ENCODE data around the gene OCA2.

OCA2 gene

GRCh38 chr15:28075573-28075972 lies 23.5 kb downstream of the OCA2 start:
- Histone ChIP-seq H3K36me3 (ENCODE audit: control insufficient read depth in 2 of 2, insufficient read depth in 2 of 2, low read length in 2 of 2) (no peaks in the 10 kb centered on the region), H3K9ac (ENCODE audit: low read length in 2 of 2) (no peak overlapping the region), H3K9me3 (ENCODE audit: control insufficient read depth in 2 of 2, low read length in 2 of 2) (peaks cover 0 to 2% of the 10 kb centered on the region in 2 donors), H3K4me3 (ENCODE audit: low read length in 2 of 2) (no peak overlapping the region), H3K27ac (ENCODE audit: low read length) (no peak overlapping the region), H3K4me1 (ENCODE audit: control insufficient read depth, insufficient read depth, low read length) (no peaks in the 10 kb centered on the region), H3K27me3 (ENCODE audit: control insufficient read depth in 1 of 2, insufficient read depth in 2 of 2, low read length in 2 of 2) (peaks cover 0 to 2% of the 10 kb centered on the region in 2 donors)

DNA sequence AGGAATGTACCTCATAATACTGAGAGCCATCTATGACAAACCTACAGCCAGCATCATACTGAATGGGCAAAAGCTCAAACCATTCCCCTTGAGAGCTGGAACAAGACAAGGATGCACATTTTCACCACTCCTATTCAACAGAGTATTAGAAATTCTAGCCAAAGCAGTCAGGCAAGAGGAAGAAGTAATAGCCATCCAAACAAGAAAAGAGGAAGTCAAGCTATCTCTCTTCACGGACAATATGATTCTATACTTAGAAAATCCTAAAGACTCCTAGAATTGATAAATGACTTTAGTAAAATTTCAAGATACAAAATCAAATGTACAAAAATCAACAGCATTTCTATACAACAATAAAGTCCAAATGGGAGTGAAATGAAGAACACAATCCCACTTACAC lies 30.2 kb downstream of the OCA2 start:
- H3K27ac ChIP-seq (ENCODE audit: low read length): no peak overlapping the region
- H3K4me1 ChIP-seq (ENCODE audit: control insufficient read depth, insufficient read depth, low read length): no peaks in the 10 kb centered on the region
- H3K9me3 ChIP-seq (ENCODE audit: control insufficient read depth in 2 of 2, low read length in 2 of 2): peaks cover 0 to under 1% of the 10 kb centered on the region in 2 donors
- no peaks in the 10 kb centered on the region for H3K36me3 ChIP-seq (ENCODE audit: control insufficient read depth in 2 of 2, insufficient read depth in 2 of 2, low read length in 2 of 2)
- H3K4me3 ChIP-seq (ENCODE audit: low read length in 2 of 2): no peak overlapping the region
- H3K9ac ChIP-seq (ENCODE audit: low read length in 2 of 2): no peak overlapping the region
- no peaks in the 10 kb centered on the region for H3K27me3 ChIP-seq (ENCODE audit: control insufficient read depth in 1 of 2, insufficient read depth in 2 of 2, low read length in 2 of 2)

GRCh38 chr15:28066231-28066630 lies 32.9 kb downstream of the OCA2 start:
- H3K36me3 ChIP-seq (ENCODE audit: control insufficient read depth in 2 of 2, insufficient read depth in 2 of 2, low read length in 2 of 2): no peaks in the 10 kb centered on the region
- H3K27ac ChIP-seq (ENCODE audit: low read length): no peak overlapping the region
- no peak overlapping the region for H3K4me3 ChIP-seq (ENCODE audit: low read length in 2 of 2)
- no peaks in the 10 kb centered on the region for H3K27me3 ChIP-seq (ENCODE audit: control insufficient read depth in 1 of 2, insufficient read depth in 2 of 2, low read length in 2 of 2)
- H3K4me1 ChIP-seq (ENCODE audit: control insufficient read depth, insufficient read depth, low read length): no peaks in the 10 kb centered on the region
- H3K9ac ChIP-seq (ENCODE audit: low read length in 2 of 2): no peak overlapping the region
- peaks cover 0 to 5% of the 10 kb centered on the region in 2 donors for H3K9me3 ChIP-seq (ENCODE audit: control insufficient read depth in 2 of 2, low read length in 2 of 2)

- Histone ChIP-seq H3K4me1 (ENCODE audit: control insufficient read depth, insufficient read depth, low read length) (no peaks in the 10 kb centered on the region), H3K9ac (ENCODE audit: low read length in 2 of 2) (no peak overlapping the region), H3K9me3 (ENCODE audit: control insufficient read depth in 2 of 2, low read length in 2 of 2) (peaks cover 3 to 5% of the 10 kb centered on the region in 2 donors), H3K36me3 (ENCODE audit: control insufficient read depth in 2 of 2, insufficient read depth in 2 of 2, low read length in 2 of 2) (no peaks in the 10 kb centered on the region), H3K27ac (ENCODE audit: low read length) (no peak overlapping the region), H3K27me3 (ENCODE audit: control insufficient read depth in 1 of 2, insufficient read depth in 2 of 2, low read length in 2 of 2) (no peaks in the 10 kb centered on the region), H3K4me3 (ENCODE audit: low read length in 2 of 2) (no peak overlapping the region)
These were observed 39.1 kb downstream of the OCA2 start for GRCh38 chr15:28060005-28060404.

DNA sequence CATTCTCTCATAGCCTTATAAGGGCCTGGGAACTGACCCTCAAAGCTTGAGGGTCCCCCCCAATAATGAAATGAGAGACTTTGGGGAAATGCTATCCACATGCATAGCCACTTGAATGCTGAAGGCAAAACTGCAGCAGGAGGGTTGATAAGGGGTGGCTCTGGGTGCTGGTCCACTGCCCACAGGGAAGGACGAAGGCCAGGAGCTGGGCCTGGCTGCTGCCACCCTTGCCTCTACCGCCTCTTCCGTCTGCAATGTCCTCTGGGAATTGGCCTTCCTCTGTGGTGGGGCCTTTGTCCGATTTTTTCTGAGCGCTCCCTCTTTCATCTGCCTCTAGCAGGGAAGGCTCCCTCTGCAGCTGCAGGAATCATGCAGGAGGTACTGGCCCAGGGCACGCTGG lies 41.0 kb downstream of the OCA2 start:
- peaks cover 0 to 3% of the 10 kb centered on the region in 2 donors for H3K9me3 ChIP-seq (ENCODE audit: control insufficient read depth in 2 of 2, low read length in 2 of 2)
- no peaks in the 10 kb centered on the region for H3K36me3 ChIP-seq (ENCODE audit: control insufficient read depth in 2 of 2, insufficient read depth in 2 of 2, low read length in 2 of 2)
- no peaks in the 10 kb centered on the region for H3K4me1 ChIP-seq (ENCODE audit: control insufficient read depth, insufficient read depth, low read length)
- H3K27me3 ChIP-seq (ENCODE audit: control insufficient read depth in 1 of 2, insufficient read depth in 2 of 2, low read length in 2 of 2): no peaks in the 10 kb centered on the region
- H3K4me3 ChIP-seq (ENCODE audit: low read length in 2 of 2): no peak overlapping the region
- no peak overlapping the region for H3K27ac ChIP-seq (ENCODE audit: low read length)
- no peak overlapping the region for H3K9ac ChIP-seq (ENCODE audit: low read length in 2 of 2)

GRCh38 chr15:28051955-28052633 lies 47.0 kb downstream of the OCA2 start:
- H3K9me3 ChIP-seq (ENCODE audit: control insufficient read depth in 2 of 2, low read length in 2 of 2): peaks cover 0 to 3% of the 10 kb centered on the region in 2 donors
- H3K36me3 ChIP-seq (ENCODE audit: control insufficient read depth in 2 of 2, insufficient read depth in 2 of 2, low read length in 2 of 2): no peaks in the 10 kb centered on the region
- H3K27ac ChIP-seq (ENCODE audit: low read length): no peak overlapping the region
- no peak overlapping the region for H3K4me3 ChIP-seq (ENCODE audit: low read length in 2 of 2)
- H3K27me3 ChIP-seq (ENCODE audit: control insufficient read depth in 1 of 2, insufficient read depth in 2 of 2, low read length in 2 of 2): no peaks in the 10 kb centered on the region
- H3K9ac ChIP-seq (ENCODE audit: low read length in 2 of 2): no peak overlapping the region
- H3K4me1 ChIP-seq (ENCODE audit: control insufficient read depth, insufficient read depth, low read length): no peaks in the 10 kb centered on the region

DNA sequence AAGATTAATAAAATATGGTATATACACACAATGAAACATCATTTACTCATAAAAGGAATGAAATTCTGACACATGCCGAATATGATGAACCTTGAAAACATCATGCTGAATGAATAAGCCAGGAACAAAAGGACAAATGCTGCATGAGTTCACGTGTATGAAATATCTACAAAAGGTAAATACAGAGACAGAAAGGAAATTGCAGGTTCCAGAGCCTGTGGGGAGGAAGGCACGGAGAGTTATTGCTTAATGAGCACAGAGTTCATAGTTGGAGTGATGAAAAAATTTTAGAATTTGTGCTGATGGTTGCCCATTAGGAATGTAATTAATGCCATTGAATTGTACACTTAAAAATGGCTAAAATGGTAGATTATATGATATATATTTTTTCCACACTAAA lies 49.5 kb downstream of the OCA2 start:
- Histone ChIP-seq H3K36me3 (ENCODE audit: control insufficient read depth in 2 of 2, insufficient read depth in 2 of 2, low read length in 2 of 2) (no peaks in the 10 kb centered on the region), H3K9ac (ENCODE audit: low read length in 2 of 2) (no peak overlapping the region), H3K4me1 (ENCODE audit: control insufficient read depth, insufficient read depth, low read length) (no peaks in the 10 kb centered on the region), H3K4me3 (ENCODE audit: low read length in 2 of 2) (no peak overlapping the region), H3K9me3 (ENCODE audit: control insufficient read depth in 2 of 2, low read length in 2 of 2) (peaks cover 0 to 3% of the 10 kb centered on the region in 2 donors), H3K27me3 (ENCODE audit: control insufficient read depth in 1 of 2, insufficient read depth in 2 of 2, low read length in 2 of 2) (peaks cover 0 to 4% of the 10 kb centered on the region in 2 donors), H3K27ac (ENCODE audit: low read length) (no peak overlapping the region)

- Histone ChIP-seq H3K9me3 (ENCODE audit: control insufficient read depth in 2 of 2, low read length in 2 of 2) (peaks cover 0 to 3% of the 10 kb centered on the region in 2 donors), H3K27me3 (ENCODE audit: control insufficient read depth in 1 of 2, insufficient read depth in 2 of 2, low read length in 2 of 2) (peaks cover 0 to 4% of the 10 kb centered on the region in 2 donors), H3K4me1 (ENCODE audit: control insufficient read depth, insufficient read depth, low read length) (no peaks in the 10 kb centered on the region), H3K9ac (ENCODE audit: low read length in 2 of 2) (no peak overlapping the region), H3K36me3 (ENCODE audit: control insufficient read depth in 2 of 2, insufficient read depth in 2 of 2, low read length in 2 of 2) (no peaks in the 10 kb centered on the region), H3K4me3 (ENCODE audit: low read length in 2 of 2) (no peak overlapping the region), H3K27ac (ENCODE audit: low read length) (no peak overlapping the region)
These were observed 51.8 kb downstream of the OCA2 start for GRCh38 chr15:28047277-28047676.

DNA sequence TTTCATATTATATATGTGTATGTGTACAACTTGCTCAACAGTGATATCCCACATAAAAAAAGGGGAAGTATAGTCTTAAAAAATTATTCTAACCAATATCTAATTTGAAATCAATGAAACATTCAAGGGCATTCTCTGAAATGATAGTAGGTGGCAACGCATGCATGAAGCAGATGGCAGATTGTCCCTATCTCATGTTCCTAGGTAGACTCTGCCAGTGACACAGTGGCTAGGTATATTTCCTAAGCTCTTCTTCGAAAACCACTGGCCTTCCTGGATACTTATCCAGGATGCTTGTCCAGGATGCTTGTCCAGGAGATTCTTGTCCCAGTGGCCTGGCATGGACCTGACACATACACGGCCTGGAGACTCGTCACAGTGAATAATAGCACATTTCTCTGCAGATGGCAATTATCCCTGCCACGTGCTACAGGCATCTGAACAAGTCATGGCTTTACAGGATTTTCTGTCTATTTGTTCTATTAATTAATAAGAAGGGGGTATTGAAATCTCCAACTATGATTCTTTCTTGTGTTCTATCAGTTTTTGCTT lies 54.9 kb downstream of the OCA2 start:
- Histone ChIP-seq H3K9me3 (ENCODE audit: control insufficient read depth in 2 of 2, low read length in 2 of 2) (peaks cover 0 to 3% of the 10 kb centered on the region in 2 donors), H3K9ac (ENCODE audit: low read length in 2 of 2) (no peak overlapping the region), H3K27me3 (ENCODE audit: control insufficient read depth in 1 of 2, insufficient read depth in 2 of 2, low read length in 2 of 2) (peaks cover 0 to 4% of the 10 kb centered on the region in 2 donors), H3K4me1 (ENCODE audit: control insufficient read depth, insufficient read depth, low read length) (no peaks in the 10 kb centered on the region), H3K4me3 (ENCODE audit: low read length in 2 of 2) (no peak overlapping the region), H3K36me3 (ENCODE audit: control insufficient read depth in 2 of 2, insufficient read depth in 2 of 2, low read length in 2 of 2) (no peaks in the 10 kb centered on the region), H3K27ac (ENCODE audit: low read length) (no peak overlapping the region)

- H3K9me3 ChIP-seq (ENCODE audit: control insufficient read depth in 2 of 2, low read length in 2 of 2): peaks cover 0 to 3% of the 10 kb centered on the region in 2 donors
- H3K27me3 ChIP-seq (ENCODE audit: control insufficient read depth in 1 of 2, insufficient read depth in 2 of 2, low read length in 2 of 2): peaks cover 0 to 4% of the 10 kb centered on the region in 2 donors
- H3K4me3 ChIP-seq (ENCODE audit: low read length in 2 of 2): no peak overlapping the region
- no peaks in the 10 kb centered on the region for H3K36me3 ChIP-seq (ENCODE audit: control insufficient read depth in 2 of 2, insufficient read depth in 2 of 2, low read length in 2 of 2)
- H3K4me1 ChIP-seq (ENCODE audit: control insufficient read depth, insufficient read depth, low read length): no peaks in the 10 kb centered on the region
- no peak overlapping the region for H3K9ac ChIP-seq (ENCODE audit: low read length in 2 of 2)
- H3K27ac ChIP-seq (ENCODE audit: low read length): no peak overlapping the region
These were observed 55.4 kb downstream of the OCA2 start for GRCh38 chr15:28043691-28044091.

- H3K9me3 ChIP-seq (ENCODE audit: control insufficient read depth in 2 of 2, low read length in 2 of 2): no peaks in the 10 kb centered on the region
- H3K4me3 ChIP-seq (ENCODE audit: low read length in 2 of 2): no peak overlapping the region
- no peak overlapping the region for H3K27ac ChIP-seq (ENCODE audit: low read length)
- peaks cover 0 to 2% of the 10 kb centered on the region in 2 donors for H3K27me3 ChIP-seq (ENCODE audit: control insufficient read depth in 1 of 2, insufficient read depth in 2 of 2, low read length in 2 of 2)
- no peaks in the 10 kb centered on the region for H3K36me3 ChIP-seq (ENCODE audit: control insufficient read depth in 2 of 2, insufficient read depth in 2 of 2, low read length in 2 of 2)
- no peaks in the 10 kb centered on the region for H3K4me1 ChIP-seq (ENCODE audit: control insufficient read depth, insufficient read depth, low read length)
- no peak overlapping the region for H3K9ac ChIP-seq (ENCODE audit: low read length in 2 of 2)
These were observed 61.0 kb downstream of the OCA2 start for GRCh38 chr15:28037969-28038590.
